Activated CD4-positive, CD25-positive, alpha-beta regulatory T cell treated with anti-CD3 and anti-CD28 coated beads, Interleukin-2, amount 50 U/mL, for 24 hours (primary cell): ENCODE measurements around the gene NOC4L.

Source experiments
- ATAC-seq, 2 donors: fragments of 150-1000 bp; cut with Tn5 transposase; one replicate each; pipeline ENCODE4 v1.10.0; 2021; ENCODE audit warnings: mild to moderate bottlenecking in 1 of 2, moderate library complexity in 1 of 2

The NOC4L gene

DNA sequence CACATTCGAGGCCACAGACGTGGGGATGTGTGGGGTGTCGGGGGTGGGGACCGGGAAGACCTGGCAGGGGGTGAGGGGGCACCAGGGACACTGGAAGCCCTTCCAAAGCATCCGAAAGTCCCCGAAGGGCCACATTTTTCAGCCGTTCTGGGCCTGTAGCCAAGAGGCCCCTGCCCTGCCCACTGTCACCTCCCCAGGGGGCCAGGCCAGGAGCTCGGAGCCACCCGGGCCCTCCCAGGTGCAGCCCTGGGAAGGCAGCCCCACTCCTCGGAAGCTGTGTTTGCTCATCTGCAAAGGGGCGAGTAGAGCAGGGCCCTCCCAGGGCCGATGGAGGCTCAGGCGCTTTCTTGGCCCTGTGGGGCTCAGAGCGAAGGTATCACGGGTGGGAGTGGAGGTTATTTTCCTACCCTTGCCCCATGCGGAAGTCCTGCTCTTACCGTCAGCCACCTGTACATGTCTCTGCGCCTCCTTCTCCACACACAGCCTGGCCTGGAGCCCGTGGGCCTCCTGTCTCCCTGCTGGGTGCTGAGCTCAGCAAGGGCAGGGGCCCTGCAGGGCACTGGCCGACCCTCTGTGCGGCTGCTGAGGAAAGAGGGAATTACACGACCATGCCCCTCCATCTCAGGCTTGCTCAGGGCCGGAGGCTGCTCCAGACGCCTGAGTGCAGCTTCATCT lies 27.2 kb downstream of the NOC4L start:
- ATAC-seq: no peak

DNA sequence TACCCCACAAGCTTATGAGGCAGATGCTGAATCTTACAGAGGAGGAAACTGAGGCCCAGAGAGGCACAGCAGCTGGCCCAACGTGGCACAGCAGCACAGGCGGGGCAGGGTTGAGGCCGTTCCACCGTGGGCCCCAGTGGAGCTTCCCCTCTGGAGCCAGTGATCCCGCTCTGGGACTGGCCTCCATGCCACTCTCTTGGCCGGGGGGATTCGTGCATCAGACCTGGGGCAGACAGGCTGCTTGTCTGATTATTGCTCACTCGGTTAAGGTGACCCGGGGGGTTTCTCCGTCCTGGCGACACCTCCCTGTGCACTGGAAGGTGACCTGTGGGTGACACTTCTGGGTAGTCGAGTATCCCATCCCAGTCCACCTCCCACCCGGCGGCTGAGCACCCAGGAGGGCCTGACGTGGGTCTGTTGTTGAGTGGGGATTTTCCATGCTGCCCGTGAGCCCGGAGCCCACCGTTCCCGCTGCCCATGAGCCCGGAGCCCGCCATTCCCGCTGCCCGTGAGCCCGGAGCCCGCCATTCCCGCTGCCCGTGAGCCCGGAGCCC lies 27.8 kb downstream of the NOC4L start:
- no peak for ATAC-seq

DNA sequence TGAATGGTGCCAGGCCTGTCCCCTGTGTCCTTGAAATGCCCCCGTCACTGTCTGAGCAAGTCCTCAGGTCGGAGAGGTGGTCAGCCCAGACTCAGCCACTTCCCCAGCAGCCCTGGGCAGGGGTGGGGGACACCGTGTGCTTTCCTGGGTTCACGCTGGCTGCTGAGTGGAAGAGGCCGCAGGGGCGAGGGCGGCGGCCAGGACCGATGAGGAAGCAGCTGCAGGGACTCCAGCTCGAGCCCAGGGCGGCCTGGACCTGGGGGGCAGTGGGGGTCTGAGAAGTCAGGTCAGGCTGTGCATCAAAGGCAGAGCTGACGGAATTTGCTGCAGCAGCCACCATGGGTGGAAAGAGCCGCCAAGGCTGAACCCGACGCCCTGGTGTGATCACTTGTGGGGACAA lies 28.4 kb downstream of the NOC4L start:
- ATAC-seq: no peak

DNA sequence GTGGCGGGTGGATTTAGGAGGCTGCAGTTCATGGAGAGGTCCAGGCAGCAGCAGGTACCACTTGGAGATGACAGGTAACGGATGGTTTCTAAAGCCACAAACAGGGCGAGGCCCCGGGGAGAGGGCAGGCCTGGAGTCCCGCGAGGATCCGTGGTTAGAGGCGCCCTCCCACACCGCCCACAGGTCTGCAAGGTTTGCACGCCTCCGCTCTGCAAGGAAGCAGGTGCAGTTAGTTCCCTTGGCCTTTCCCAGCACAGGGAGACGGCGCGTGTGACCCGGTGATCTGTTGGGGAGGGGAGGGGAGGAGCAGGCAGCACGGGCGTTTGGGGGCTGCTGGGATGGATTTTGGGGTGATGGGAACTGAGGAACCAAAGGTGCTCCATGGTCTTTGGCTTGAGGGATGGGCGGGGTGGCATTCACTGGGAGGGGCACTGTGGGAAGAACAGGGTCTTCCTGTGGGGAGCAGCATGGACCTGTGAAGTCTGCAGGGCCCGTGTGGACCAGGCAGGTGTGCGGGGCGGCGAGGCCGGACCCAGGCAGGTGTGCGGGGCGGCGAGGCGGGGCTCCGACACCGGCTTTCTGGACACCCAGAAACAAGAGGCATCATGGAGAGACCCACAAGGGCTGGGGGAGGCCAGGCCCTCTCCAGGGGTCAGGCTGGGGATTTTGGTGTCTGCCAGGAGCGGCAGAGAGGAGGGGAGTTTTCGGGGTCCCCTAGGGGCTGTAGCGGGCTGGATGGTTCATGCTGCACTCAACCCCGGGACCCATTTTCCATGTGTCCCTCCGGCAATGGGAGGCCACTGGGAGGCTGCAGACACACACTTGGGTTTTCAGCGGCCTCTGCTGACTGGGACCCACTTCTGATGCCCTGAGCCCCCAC lies 29.1 kb downstream of the NOC4L start:
- no peak for ATAC-seq

DNA sequence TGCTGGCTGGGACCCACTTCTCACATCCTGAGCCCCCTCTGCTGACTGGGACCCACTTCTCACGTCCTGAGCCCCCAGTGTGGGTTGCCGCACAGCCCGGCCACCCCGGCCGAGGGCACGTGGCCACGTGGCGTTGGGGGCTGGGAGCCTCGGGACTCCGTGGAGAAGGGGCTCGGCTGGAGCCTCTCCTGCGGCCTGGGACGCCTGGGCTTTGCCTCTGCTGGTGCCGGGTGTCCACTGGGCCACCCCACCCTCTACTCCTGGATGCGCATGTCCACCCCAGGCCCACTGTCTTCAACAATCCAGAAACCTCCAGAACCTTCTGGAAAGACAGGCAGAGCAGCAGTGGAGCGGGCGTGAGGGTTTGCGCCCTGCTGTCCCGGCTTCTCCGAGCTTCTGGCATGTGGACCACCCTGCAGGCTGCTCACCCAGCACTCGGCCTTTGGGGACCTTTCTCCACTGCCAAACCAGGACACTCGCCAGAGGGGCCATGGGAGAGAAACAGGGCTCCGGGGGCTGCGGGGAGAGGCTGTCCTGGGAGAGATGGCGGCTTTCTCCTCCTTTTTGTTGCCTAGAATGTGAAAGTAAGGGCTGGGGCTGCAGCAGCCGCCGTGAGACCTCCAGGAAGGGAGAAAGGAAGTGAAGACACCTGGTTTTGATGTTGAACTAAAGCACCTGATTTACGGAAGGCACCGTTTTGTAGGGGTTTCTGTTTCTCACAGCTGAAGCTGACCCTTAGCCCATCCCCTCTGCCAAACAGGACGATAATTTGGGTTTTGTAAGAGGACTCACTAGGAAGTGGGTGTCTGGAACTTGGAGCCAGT lies 30.0 kb downstream of the NOC4L start:
- no peak for ATAC-seq

DNA sequence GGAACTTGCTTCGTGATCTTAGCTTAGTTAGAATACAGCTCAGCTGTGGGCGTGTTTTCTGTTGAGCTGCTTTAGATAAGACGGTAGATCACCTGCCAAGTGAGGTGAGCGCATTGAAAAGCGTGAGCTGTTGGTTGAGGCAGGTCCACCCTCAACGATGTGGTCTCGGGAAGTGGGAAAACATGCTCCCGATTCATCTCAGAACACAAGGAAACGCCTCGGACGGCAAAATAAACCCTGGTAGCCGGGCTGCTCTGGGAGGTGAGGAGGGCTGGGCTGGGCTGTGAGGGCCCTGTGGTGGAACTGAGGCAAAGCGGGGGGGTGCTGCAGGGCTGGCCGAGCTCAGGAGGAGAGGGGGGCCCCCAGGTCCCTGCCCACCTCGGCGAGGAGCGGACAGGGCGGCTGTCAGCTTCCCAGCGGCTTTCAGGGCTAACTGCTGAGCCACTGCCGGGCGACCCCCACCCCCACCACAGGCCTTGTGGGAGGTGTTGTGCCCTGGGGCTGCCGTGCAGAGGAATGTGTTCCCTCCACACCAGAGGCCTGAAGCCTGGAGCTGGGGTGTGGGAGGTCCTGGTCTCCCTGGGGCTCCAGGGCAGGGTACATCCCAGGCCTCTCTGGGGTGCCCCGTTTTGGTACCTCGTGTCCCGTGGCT lies 30.7 kb downstream of the NOC4L start:
- no peak for ATAC-seq

DNA sequence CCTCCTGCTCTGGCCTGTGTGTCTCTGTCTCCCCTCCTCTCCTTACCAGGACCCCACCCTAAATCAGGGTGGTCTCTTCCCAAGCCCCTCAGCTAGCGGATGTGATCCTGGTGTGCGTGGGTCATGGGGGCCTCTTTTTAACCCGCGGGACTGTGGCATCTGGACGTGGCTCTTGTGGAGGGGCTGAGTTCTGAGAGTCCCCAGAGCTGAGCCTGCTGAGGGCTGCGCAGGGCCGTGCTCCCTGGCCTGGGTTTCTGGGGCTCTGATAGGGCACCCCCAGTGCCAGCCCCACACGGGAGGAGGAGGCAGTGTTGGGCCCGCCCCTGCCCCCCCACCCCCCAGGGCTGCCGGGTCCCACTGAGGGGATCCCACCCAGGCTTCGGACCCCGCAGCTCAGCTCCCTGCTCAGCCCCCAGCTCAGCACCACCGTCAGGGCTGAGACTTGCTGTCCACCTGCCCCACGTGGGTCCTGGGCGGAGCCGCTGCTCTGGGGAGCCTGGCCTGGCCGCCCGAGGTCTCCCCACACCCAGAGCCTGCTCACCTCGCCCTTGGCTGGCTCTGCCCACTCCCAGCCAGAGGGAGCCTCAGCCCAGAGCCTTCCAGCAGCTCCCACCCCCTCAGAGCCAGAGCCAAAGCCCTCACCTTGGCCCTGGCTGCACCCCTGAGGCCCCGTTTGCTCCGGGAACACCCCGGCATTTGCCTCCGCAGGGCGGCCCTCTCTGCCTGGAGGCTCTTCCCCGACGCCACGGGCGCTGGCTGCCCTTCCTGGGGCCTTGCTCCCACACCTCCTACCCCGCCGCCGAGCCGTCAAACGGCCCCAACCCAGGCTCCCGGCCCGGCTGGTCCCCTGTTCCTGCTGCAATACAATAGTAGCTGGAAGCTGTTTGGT lies 31.5 kb downstream of the NOC4L start:
- ATAC-seq: no peak

DNA sequence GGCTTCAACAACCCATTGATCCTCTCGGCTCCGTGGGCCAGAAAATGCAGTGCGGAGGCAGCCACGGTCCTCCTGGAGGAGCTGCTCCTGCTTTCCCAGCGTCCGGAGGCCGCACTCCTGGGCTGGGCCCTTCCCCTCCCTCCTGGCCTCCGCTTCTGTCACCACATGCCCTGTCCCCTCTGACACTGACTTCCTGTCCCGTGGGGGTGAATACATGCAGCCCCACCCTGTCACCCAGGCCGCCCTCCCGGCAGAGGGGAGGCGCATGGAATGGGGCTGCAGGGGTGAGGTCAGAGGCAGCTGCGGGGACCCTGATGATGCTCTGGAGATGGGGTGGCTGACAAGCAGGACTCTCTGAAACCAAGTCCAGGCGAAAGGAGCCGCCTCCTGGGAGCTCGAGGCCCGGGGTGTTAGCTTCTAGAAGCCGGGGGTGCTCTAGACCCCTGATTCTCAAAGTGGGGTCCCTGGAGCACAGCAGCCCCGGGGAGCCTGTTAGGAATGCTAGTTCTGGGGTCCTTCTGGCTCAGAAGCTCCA lies 32.2 kb downstream of the NOC4L start:
- ATAC-seq: no peak

DNA sequence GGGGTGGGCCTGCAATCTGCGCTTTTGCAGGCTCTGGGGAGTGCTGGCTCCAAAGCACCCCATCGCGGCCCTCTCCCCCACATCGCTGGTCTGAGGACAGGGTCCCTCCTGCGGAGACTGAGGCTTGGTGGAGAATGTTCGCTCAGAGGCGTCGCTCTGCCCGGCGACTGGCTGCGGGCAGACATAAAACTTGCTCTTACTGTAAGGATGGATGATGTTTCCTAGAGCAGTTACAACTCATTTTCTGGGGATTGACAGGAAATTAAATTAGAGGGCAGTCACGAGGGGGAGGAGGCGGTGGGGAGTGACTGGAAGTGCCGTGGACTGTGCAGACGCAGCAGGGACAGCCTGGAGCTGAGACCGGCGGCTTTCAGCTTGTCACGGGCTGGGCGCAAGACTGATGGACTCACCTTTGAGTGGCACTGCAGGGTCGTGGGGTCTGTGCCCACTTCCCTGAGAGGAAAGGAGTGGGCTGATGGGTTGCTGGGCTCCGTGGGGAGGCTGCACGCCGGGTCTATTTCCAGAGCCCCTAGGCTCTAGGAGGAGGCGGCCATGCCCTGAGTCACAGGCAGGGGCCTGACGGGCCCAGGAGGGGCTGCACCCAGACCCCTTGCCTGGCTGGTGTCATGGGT lies 32.8 kb downstream of the NOC4L start:
- ATAC-seq: no peak

DNA sequence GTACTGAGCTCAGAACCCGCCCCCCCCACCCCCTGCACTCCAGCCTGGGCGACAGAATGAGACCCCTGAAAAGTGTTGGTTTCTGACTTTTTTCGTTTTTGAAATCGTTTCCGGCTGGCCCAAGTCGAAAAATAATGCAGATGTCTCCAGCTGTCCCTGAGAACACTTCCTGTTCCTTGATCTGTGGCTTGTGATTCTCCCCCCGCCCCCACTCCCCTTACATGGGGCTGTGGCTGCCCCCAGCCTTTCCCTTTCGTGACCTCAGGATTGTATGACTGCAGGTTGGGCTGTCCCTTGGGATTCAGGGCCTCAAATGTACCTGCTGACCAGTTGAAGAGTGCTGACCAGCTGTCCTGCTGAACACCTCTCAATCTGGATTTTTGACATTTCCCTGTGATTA lies 34.1 kb downstream of the NOC4L start:
- no peak for ATAC-seq

DNA sequence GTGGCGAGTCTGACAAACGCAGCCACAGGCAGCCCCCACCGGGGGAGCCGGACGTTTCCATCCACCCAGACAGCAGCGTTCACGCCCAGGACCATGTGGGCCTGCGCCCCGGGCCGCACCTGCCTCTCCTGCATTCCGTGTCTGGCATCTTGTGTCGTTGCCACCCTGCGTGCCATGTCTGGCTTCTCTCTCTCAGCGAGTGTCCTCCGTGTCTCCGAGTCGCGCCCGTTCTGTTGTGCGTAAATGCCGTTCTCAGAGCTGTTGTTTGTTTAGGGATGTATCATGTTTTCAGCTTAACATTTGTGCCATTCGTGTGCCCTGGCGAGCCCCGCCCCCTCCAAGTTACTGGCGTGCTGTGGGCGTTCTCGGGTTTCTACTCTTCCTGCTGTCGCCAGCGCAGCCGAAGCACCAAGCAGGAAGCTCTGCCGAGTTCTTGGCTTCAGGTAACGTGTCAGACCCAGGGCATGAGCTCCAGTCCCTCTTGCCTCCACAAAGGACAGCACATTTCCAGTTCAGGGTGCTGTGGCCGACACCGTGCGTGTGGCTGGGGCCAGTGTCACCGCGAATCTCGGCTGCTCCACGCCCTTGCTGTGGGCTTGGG lies 34.6 kb downstream of the NOC4L start:
- peak; percentile 46 to 64 for ATAC-seq

DNA sequence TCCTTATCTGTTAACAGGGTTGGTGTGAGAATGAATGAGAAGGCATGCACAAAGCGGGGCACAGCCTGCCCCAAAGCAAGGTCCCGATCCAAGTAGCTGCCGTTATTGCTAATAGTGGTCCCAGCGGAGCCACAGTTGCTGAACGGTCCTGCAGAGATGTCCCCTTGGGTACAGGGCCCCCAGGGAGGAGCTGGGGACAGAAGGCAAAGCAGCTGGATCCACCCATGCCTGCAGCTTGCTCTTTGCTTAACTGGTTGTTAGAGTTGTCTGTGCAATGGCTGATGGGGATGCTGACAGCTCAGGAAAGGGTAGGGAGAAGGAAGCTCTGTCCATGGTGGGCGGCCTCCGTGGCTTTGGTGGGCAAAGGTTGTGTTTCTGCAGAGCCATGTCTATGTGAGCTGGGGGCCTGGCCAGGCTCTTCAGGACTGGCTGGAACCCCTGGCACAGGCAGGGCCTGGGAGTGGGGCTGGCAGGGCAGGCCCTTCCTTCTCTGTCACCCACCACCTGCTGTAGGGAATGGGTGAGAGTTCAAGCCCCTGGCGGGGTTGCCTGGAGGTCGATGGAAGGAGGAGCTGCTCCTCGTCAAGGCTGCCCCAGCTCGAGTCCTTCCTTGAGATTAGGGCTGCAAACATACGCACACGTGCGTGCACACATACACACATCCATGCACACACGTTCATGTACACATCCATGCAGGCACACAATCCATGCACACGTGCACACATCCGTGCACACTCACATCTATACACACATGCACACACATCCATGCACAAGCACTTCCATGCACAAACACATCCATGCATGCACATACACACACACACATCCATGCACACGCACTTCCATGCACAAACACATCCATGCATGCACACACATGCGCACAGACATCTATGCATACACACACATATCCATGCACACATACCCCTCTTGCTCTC lies 35.4 kb downstream of the NOC4L start:
- no peak for ATAC-seq

DNA sequence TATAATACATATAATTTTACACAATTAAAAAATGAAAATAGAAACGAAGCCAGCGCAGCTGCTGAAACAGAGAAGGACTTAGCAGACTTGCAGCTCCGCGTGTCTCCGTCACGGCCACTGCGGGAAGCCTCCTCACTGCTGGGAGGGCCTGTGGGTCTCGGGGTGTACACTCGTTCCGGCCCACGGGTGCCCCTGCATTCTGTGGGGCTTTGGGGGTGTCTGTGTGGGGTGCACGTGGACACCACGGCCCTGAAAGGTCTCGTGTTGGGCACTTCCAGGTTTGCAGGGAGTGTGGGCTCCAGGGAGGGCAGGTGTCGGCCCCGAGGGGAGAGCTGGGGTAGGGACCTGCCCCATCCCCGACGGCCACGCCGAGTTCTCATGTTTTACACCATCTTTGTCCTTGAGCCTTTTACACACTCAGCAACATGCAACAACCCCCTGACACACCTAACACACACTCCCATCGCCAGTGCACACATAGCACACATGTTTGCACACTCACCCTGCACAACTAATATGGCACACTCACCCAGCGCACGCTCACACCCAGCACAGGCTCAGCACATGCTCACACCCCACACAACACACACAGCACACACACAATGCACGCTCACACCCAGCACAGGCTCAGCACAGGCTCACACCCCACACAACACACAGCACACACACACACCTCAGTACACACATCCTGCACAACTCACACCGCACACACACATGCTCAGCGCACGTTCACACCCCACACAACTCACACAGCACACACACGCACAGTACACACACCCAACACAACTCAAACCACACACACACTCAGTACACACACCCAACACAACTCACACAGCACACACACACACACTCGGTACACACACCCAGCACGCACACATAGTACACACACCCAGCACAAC lies 36.6 kb downstream of the NOC4L start:
- ATAC-seq: no peak

DNA sequence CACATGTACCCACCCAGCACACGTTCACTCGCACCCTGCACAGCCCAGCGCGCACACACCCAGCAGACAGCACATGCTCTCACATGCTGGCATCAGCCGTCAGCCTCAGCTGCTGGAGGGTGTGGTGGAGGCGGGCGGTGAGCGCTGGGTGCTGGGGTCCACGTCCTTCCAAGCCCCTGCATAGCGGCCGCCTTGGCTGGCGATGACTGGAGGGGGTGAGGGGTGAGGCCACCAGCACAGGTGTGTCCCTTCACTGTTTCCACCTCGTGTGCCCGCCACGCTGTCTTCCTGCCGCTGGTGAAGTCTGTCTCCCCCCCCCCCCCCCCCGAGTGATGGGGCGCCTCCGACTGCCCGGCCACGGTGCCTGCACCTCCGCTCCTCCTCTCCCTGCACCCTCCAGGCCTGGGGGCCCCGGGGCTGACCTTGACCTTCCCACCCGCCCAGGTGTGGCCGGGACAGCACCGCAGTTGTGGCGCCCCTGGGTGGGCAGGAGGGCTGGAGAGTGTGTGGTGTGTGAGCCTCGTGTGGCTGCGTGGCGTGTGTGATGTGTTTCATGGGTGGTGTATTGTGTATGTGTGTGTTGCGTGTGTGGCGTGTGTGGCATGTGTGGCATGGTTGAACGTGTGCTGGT lies 37.4 kb downstream of the NOC4L start:
- no peak for ATAC-seq

DNA sequence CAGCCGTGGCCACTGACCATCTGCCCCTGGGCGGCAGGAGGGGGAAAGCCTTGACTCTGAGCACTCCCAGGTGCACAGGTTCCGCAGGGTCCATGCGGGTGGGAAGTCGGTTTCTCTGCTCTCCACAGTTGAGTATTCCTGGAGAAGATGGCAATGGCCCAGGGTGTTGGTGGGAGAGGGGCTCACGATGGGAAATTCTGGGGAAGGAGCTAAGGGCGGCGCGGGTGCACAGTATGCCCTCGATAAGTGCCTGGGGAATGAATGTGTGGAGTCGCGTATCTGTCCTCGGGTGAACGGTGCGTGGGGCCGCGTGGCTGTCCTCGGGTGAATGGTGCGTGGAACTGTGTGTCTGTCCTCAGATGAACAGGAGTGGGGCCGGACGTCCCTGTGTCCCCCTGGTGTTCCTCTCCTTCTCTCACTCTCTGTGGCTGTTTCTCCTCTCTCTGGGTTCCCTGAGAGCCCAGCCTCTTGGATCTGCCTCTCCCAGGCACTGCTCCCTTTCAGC lies 38.0 kb downstream of the NOC4L start:
- no peak for ATAC-seq

DNA sequence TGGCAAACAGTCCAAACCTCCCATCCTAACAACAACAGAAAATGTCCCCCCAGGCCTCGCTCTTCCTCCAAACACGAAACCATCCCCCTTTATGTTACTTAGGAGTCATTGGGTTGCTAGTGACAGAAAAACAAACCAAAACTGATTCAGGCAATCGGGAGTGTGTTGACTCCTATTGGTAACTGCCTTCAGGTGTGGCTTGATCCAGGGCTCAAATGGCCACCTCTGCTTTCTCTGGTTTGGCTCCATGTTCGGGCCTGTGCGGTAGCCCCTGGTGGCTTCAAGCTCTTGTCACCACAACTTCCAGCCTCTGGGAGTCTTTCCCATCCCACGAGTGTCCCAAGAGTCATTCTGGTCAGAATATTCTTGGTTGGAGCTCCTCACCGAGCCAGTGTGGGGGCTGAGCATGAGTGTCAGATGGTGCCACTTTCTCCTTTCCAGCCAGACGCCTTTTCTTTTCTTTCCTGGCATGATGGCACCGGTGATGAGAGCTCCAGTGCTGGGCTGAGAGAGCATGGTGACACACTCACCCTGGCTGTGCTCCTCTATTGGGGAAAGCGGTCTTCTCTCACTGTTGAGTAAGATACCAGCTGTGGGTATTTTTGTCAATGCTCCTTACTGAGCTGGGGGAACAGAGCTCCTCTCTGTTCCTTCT lies 38.6 kb downstream of the NOC4L start:
- no peak for ATAC-seq

DNA sequence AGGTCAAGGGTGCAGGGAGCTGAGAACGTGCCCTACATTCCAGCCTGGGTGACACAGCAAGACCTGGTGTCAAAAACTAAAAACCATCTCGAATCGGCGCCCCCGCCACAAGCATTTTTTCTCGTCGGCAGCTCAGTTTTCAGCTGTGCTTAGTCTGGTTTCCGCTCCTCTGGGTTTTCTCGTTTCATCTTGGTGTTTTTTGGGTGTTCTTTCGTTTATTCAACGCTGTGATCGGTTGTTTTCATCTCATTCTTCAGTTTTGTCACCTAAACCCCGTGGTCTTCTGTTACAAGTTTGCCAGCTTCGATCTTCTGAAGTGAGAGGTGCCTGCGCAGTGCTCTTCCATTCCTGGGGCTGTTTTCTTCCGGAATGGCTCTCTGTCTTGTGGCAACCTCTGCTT lies 41.4 kb downstream of the NOC4L start:
- no peak for ATAC-seq
